Calu3 (cell line): ENCODE data around the gene PAK4. TPM values are rescaled to one million over a fixed set of nuclear protein-coding genes. Genes with fewer than 3 reads are reported as not detected.
A peak's percentile ranks its signal among the peaks of the same experiment; 100 is the strongest.

Experiments
- BruUV-seq: library from RNA; stranded (reverse); fragments of 400-500 nt; replicated peaks from 2 replicates; lab custom pipeline; 2021; lab: Mats Ljungman, UMichigan
- CTCF ChIA-PET: fragments of 300-600 bp; sonication (Branson Sonifier 250); formaldehyde crosslinking; loops from one replicate; lab custom pipeline; 2022; ENCODE audit warnings: antibody characterized with exemption; lab: Charles Lee
- DNase-seq: peaks from one replicate; pipeline ENCODE4 v3.0.0; 2022
- H3K27ac Mint-ChIP-seq: one replicate; pipeline ENCODE4 v1.8.0; 2022; ENCODE audit warnings: mixed read lengths; ENCODE audit not compliant: unreplicated experiment
- H3K27me3 Mint-ChIP-seq: one replicate; pipeline ENCODE4 v1.8.0; 2022; ENCODE audit warnings: mixed read lengths; ENCODE audit not compliant: unreplicated experiment
- H3K36me3 Mint-ChIP-seq: one replicate; pipeline ENCODE4 v1.8.0; 2022; ENCODE audit warnings: mild to moderate bottlenecking, moderate library complexity, mixed read lengths; ENCODE audit not compliant: insufficient read depth, unreplicated experiment
- H3K4me1 Mint-ChIP-seq: one replicate; pipeline ENCODE4 v1.8.0; 2022; ENCODE audit warnings: mild to moderate bottlenecking, low read depth, mixed read lengths; ENCODE audit not compliant: unreplicated experiment
- H3K4me3 Mint-ChIP-seq: one replicate; pipeline ENCODE4 v1.8.0; 2022; ENCODE audit warnings: mild to moderate bottlenecking, low read depth, moderate library complexity, mixed read lengths; ENCODE audit not compliant: unreplicated experiment
- H3K9me3 Mint-ChIP-seq: one replicate; pipeline ENCODE4 v1.8.0; 2022; ENCODE audit warnings: low read depth, mixed read lengths; ENCODE audit not compliant: unreplicated experiment
- intact Hi-C: fragments of 100-400 bp; cut with micrococcal nuclease; formaldehyde crosslinking; loops from one replicate; pipeline ENCODE4 v1.10.0; 2022; ENCODE audit not compliant: unreplicated experiment
- total RNA-seq: library from RNA; stranded (reverse); gene quantifications from 2 replicates; pipeline ENCODE4 v1.2.3, GENCODE V29; 2022
- TF ChIP-seq, protein P1 (sequence below): fragments of 200-600 bp; IDR thresholded peaks from one replicate; pipeline ENCODE4 v1.8.0; 2022; ENCODE audit warnings: antibody characterized with exemption; ENCODE audit not compliant: unreplicated experiment

PAK4 gene
- total RNA-seq, 1 experiment from 2014 or later: 75.7 TPM

DNA sequence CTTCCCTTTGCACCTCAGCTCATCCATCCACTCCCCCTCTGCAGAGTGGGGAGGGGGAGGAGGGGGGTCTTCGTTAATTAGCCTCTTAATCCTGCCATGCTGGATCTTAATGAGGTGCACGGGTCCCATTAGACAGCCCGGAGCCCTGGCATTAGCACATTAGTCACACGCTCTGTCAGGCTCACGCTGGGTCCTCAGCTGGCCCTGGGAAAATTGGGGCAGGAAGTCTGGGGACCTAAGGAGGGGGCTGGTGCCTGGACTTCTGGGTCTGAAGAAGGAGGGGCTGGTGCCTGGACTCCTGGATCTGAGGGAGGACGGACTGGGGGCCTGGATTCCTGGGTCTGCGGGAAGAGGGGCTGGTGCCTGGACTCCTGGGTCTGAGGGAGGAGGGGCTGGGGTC lies 70.7 kb downstream of the PAK4 start:
- H3K27me3 Mint-ChIP-seq: peaks cover 35% of the 10 kb centered on the region
- no TSS peak for BruUV-seq
- H3K4me3 Mint-ChIP-seq: peak overlapping the region; percentile 21
- peaks cover 12% of the 10 kb centered on the region for H3K36me3 Mint-ChIP-seq
- CTCF ChIA-PET: interaction anchor here (0.7 to 0.9 kb wide), 2 partner anchors 26 to 296 kb away, joined by 3 read pairs; no protein-coding TSS in a partner anchor
- TF ChIP-seq, protein P1, sequence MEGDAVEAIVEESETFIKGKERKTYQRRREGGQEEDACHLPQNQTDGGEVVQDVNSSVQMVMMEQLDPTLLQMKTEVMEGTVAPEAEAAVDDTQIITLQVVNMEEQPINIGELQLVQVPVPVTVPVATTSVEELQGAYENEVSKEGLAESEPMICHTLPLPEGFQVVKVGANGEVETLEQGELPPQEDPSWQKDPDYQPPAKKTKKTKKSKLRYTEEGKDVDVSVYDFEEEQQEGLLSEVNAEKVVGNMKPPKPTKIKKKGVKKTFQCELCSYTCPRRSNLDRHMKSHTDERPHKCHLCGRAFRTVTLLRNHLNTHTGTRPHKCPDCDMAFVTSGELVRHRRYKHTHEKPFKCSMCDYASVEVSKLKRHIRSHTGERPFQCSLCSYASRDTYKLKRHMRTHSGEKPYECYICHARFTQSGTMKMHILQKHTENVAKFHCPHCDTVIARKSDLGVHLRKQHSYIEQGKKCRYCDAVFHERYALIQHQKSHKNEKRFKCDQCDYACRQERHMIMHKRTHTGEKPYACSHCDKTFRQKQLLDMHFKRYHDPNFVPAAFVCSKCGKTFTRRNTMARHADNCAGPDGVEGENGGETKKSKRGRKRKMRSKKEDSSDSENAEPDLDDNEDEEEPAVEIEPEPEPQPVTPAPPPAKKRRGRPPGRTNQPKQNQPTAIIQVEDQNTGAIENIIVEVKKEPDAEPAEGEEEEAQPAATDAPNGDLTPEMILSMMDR: no peak
- H3K27ac Mint-ChIP-seq: peak overlapping the region; percentile 26
- intact Hi-C loops: no loop called here
- no peak for DNase-seq
- peaks cover 38% of the 10 kb centered on the region for H3K4me1 Mint-ChIP-seq
- no peaks in the 10 kb centered on the region for H3K9me3 Mint-ChIP-seq

DNA sequence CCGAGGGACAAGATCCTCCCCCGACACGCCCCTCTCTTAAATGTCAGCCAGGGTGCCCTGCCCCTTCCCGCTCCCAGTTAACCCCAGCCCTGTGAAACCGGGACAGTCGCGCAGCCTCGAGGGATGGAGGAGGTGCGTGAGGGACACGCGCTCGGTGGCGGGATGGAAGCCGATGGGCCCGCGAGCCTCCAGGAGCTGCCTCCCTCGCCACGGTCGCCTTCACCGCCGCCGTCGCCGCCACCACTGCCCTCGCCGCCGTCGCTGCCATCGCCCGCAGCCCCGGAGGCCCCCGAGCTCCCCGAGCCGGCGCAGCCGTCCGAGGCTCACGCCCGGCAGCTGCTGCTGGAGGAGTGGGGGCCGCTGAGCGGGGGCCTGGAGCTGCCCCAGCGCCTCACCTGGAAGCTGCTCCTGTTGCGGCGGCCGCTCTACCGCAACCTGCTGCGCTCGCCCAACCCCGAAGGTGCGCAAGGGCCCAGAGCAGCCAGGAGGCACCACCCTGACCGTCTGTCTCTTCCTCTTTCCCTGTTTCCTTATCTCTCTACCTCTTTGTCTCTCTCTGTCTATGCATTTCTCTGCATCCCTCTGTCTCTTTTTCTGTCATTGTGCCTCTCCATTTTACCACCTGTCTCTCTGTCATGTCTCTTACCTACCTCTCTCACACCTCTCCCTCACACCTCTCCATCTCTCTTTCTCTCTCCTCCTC lies 71.4 kb downstream of the PAK4 start, which contains the start of gene NCCRP1:
TSS of gene NCCRP1 (plus strand) at position 105 of the 703 bp plus-strand sequence. CDS start at position 124, 19 bp downstream.
- peaks cover 38% of the 10 kb centered on the region for H3K4me1 Mint-ChIP-seq
- H3K27ac Mint-ChIP-seq: peak within 1 kb of the TSS; percentile 26
- H3K9me3 Mint-ChIP-seq: no peaks in the 10 kb centered on the region
- peak within 1 kb of the TSS; percentile 48 for H3K4me3 Mint-ChIP-seq
- TF ChIP-seq, protein P1: no peak
- CTCF ChIA-PET: interaction anchor here (0.7 kb wide), 1 partner anchor 25 kb away, joined by 3 read pairs; no protein-coding TSS in a partner anchor
- DNase-seq: no peak
- intact Hi-C loops: no loop called here
- H3K36me3 Mint-ChIP-seq: peaks cover 12% of the 10 kb centered on the region
- H3K27me3 Mint-ChIP-seq: peaks cover 39% of the 10 kb centered on the region
- BruUV-seq: no TSS peak

- intact Hi-C loops: no loop called here
- peaks cover 39% of the 10 kb centered on the region for H3K27me3 Mint-ChIP-seq
- peak overlapping the region; percentile 48 for H3K4me3 Mint-ChIP-seq
- H3K9me3 Mint-ChIP-seq: no peaks in the 10 kb centered on the region
- H3K27ac Mint-ChIP-seq: no peak overlapping the region
- no TSS peak for BruUV-seq
- CTCF ChIA-PET: no interaction called here
- no peak for DNase-seq
- H3K4me1 Mint-ChIP-seq: peaks cover 38% of the 10 kb centered on the region
- peaks cover 12% of the 10 kb centered on the region for H3K36me3 Mint-ChIP-seq
- TF ChIP-seq, protein P1: no peak
These were observed 72.2 kb downstream of the PAK4 start for GRCh38 chr19:39197808-39198207.

DNA sequence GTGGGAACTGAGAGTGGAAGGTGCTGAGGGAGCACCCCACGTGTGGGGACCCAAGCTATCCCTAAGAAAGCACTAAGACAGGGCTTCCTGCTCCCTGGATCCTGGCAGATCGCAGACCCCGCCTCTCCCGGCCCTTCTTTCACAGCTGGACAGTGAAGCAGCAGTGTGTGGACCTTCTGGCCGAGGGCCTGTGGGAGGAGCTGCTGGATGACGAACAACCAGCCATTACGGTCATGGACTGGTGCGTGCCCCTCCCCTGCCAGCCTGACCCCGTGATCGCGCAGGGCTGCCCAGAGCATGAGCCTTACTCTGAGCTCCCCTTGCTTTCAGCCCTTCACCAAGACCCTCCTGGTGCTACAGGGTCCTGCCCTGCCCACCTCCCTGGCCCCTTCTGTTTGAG lies 73.4 kb downstream of the PAK4 start:
- no peak overlapping the region for H3K27ac Mint-ChIP-seq
- DNase-seq: no peak
- no peak overlapping the region for H3K4me3 Mint-ChIP-seq
- H3K27me3 Mint-ChIP-seq: peaks cover 39% of the 10 kb centered on the region
- H3K9me3 Mint-ChIP-seq: no peaks in the 10 kb centered on the region
- CTCF ChIA-PET: interaction anchor here (0.6 to 0.7 kb wide), 2 partner anchors 12 to 151 kb away, joined by 3 to 5 read pairs; no protein-coding TSS in a partner anchor
- peaks cover 31% of the 10 kb centered on the region for H3K4me1 Mint-ChIP-seq
- TF ChIP-seq, protein P1: no peak
- peaks cover 4% of the 10 kb centered on the region for H3K36me3 Mint-ChIP-seq
- no TSS peak for BruUV-seq
- intact Hi-C loops: no loop called here
